Activated B cell treated with CpG ODN at 0.5 μM for 24 hours (primary cell): Measurements from ENCODE around the gene RBBP8. TPM values are rescaled to one million over a fixed set of nuclear protein-coding genes. Genes with fewer than 3 reads are reported as not detected.

Source experiments
- ATAC-seq: fragments of 200-7000 bp; cut with Tn5 transposase; one replicate; pipeline ENCODE4 v1.10.0; 2021; ENCODE audit warnings: low read depth, mild to moderate bottlenecking, moderate library complexity
- CTCF ChIA-PET: fragments of 350-600 bp; sonication (Branson Sonifier 250); formaldehyde crosslinking; loops from one replicate; lab custom pipeline; 2021; ENCODE audit warnings: antibody characterized with exemption; lab: Charles Lee
- POLR2A ChIA-PET: fragments of 350-600 bp; sonication (Branson Sonifier 250); formaldehyde crosslinking; loops from one replicate; lab custom pipeline; 2021; ENCODE audit warnings: antibody characterized with exemption; lab: Charles Lee
- DNase-seq: peaks from one replicate; pipeline ENCODE4 v3.0.0; 2022
- H3K27ac Mint-ChIP-seq: one replicate; pipeline ENCODE4 v1.8.0; 2020; ENCODE audit warnings: mixed read lengths
- H3K27me3 Mint-ChIP-seq: one replicate; pipeline ENCODE4 v1.8.0; 2021; ENCODE audit warnings: mixed read lengths
- H3K36me3 Mint-ChIP-seq: one replicate; pipeline ENCODE4 v1.8.0; 2021; ENCODE audit warnings: low read depth, mixed read lengths
- H3K4me1 Mint-ChIP-seq: one replicate; pipeline ENCODE4 v1.8.0; 2021; ENCODE audit warnings: mixed read lengths
- H3K4me3 Mint-ChIP-seq: one replicate; pipeline ENCODE4 v1.8.0; 2020; ENCODE audit warnings: mild to moderate bottlenecking, mixed read lengths
- H3K9me3 Mint-ChIP-seq: one replicate; pipeline ENCODE4 v1.8.0; 2020; ENCODE audit warnings: mixed read lengths
- intact Hi-C: fragments of 100-400 bp; cut with micrococcal nuclease; formaldehyde crosslinking; loops from one replicate; pipeline ENCODE4 v1.15.1; 2024
- total RNA-seq: library from RNA; stranded (reverse); gene quantifications from 2 replicates; pipeline ENCODE4 v1.2.3, GENCODE V29; 2022
- TF ChIP-seq, protein P1 (sequence below): fragments of 200-600 bp; IDR thresholded peaks from one replicate; pipeline ENCODE4 v1.8.0; 2022; ENCODE audit warnings: antibody characterized with exemption, mild to moderate bottlenecking

RBBP8 gene
- total RNA-seq, 1 donor from 2014 or later: 29.3 TPM

DNA sequence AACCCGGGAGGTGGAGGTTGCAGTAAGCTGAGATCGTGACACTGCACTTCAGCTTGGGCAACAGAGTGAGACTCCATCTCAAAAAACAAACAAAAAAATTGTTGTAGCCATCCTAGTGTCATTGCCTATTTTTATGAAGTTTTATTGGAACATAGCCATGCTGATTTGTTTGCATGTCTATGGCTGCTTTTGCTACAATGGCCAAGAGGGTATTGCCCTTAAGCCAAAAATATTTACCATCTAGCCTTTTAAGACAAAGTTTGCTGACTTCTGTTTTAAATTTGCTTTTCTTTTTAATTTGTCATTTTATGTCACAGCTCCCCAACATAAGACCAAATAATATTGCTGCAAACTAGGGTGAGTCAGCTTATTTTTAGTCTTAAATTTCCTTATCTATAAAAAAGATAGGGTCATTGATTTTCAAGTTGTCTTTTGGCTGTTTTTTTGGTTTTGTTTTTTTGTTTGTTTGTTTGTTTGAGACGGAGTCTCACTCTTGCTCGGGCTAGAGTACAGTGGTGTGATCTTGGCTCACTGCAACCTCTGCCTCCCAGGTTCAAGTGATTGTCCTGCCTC is 132.2 kb downstream of the RBBP8 start:
- H3K4me1 Mint-ChIP-seq: peaks cover 31% of the 10 kb centered on the region
- ChIA-PET CTCF (no interaction called here), POLR2A (interaction anchor here (0.6 kb wide), 1 partner anchor 312 kb away, joined by 3 read pairs; no protein-coding TSS in a partner anchor)
- no peaks in the 10 kb centered on the region for H3K27me3 Mint-ChIP-seq
- ATAC-seq (no peak), DNase-seq (no peak)
- intact Hi-C loops: loop anchor here (5.0 kb wide), 1 partner anchor 43 kb away; no protein-coding TSS in a partner anchor
- H3K9me3 Mint-ChIP-seq: peaks cover 11% of the 10 kb centered on the region
- H3K4me3 Mint-ChIP-seq: no peak overlapping the region
- TF ChIP-seq, protein P1, sequence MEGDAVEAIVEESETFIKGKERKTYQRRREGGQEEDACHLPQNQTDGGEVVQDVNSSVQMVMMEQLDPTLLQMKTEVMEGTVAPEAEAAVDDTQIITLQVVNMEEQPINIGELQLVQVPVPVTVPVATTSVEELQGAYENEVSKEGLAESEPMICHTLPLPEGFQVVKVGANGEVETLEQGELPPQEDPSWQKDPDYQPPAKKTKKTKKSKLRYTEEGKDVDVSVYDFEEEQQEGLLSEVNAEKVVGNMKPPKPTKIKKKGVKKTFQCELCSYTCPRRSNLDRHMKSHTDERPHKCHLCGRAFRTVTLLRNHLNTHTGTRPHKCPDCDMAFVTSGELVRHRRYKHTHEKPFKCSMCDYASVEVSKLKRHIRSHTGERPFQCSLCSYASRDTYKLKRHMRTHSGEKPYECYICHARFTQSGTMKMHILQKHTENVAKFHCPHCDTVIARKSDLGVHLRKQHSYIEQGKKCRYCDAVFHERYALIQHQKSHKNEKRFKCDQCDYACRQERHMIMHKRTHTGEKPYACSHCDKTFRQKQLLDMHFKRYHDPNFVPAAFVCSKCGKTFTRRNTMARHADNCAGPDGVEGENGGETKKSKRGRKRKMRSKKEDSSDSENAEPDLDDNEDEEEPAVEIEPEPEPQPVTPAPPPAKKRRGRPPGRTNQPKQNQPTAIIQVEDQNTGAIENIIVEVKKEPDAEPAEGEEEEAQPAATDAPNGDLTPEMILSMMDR: no peak
- no peaks in the 10 kb centered on the region for H3K36me3 Mint-ChIP-seq
- H3K27ac Mint-ChIP-seq: no peak overlapping the region

DNA sequence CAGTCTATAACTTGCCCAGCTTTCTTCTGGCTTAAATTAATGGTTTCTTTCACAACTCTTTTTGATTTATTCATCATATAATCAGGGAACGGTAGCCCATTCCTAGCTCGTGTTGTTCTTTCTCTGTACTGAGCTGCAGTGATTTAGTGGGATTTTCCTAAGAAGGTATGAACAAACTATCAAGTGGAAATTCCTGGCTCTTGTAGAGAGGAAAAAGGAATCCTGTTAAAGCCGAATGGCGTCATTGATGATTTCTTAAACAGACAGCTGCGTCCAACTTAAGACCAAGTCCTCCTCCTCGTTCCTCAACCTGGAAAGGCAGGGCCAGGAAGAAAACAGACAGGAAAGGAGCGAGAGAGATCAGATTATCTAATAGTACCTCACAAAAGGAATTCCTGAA is 132.9 kb downstream of the RBBP8 start:
- POLR2A ChIA-PET: no interaction called here
- Mint-ChIP-seq H3K27me3 (no peaks in the 10 kb centered on the region), H3K4me1 (peaks cover 38% of the 10 kb centered on the region), H3K27ac (no peak overlapping the region), H3K4me3 (no peak overlapping the region), H3K36me3 (no peaks in the 10 kb centered on the region), H3K9me3 (peaks cover 11% of the 10 kb centered on the region)
- intact Hi-C loops: loop anchor here (5.0 kb wide), 1 partner anchor 44 kb away; no protein-coding TSS in a partner anchor
- CTCF ChIA-PET: no interaction called here
- DNase-seq (no peak), ATAC-seq (no peak)
- TF ChIP-seq, protein P1: no peak

DNA sequence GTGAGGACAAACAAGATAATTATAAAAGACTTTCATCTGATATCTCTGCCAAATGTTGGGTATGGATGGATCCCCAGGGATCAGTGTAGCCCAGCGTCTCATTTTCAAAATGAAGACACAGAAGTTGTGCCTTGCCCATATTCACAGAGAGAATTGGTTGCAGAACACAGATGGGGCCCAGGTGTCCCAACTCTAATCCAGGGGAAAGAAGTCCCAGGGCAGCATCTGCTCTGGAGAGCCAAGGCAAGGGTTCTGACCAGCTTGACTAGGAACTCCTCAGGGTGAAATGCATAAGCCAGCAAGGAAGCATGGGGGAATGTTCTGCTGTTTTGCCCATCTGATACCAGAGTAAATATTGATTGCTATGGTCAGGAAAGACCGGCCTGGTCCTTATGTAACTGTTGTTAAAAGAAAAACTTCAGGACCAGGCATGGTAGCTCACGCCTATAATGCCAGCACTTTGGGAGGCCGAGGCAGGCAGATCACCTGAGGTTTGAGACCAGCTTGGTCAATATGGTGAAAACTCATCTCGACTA is 133.4 kb downstream of the RBBP8 start:
- H3K9me3 Mint-ChIP-seq: peaks cover 11% of the 10 kb centered on the region
- TF ChIP-seq, protein P1: no peak
- no peak overlapping the region for H3K4me3 Mint-ChIP-seq
- ATAC-seq: no peak
- ChIA-PET POLR2A (interaction anchor here (1.0 kb wide), 1 partner anchor 14 kb away, joined by 3 read pairs; no protein-coding TSS in a partner anchor), CTCF (no interaction called here)
- no peak overlapping the region for H3K27ac Mint-ChIP-seq
- intact Hi-C loops: loop anchor here (5.0 kb wide), 1 partner anchor 44 kb away; no protein-coding TSS in a partner anchor
- H3K36me3 Mint-ChIP-seq: no peaks in the 10 kb centered on the region
- H3K27me3 Mint-ChIP-seq: no peaks in the 10 kb centered on the region
- H3K4me1 Mint-ChIP-seq: peaks cover 43% of the 10 kb centered on the region
- DNase-seq: no peak

DNA sequence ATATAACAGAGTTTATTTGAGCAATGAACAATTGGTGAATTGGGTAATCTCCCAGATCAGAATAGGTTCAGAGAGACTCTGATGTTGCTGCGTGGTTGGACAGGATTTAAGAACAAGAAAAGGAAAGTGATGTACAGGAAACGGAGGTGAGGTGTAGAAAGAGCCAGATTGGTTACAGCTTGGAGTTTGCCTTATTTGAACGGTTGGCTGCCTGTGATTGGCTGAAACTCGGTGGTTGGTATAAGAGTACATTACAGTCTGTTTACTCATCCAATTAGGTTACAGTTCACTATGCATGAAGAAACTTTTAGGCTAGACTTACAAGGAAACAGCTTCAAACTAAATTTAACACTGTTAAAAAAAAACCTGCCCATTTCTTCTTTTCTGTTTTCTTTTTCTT is 134.1 kb downstream of the RBBP8 start:
- Mint-ChIP-seq H3K4me1 (peaks cover 50% of the 10 kb centered on the region), H3K4me3 (no peak overlapping the region), H3K27me3 (no peaks in the 10 kb centered on the region), H3K9me3 (peaks cover 11% of the 10 kb centered on the region), H3K36me3 (no peaks in the 10 kb centered on the region), H3K27ac (no peak overlapping the region)
- DNase-seq: no peak
- intact Hi-C loops: loop anchor here (5.0 kb wide), 1 partner anchor 45 kb away; no protein-coding TSS in a partner anchor
- POLR2A ChIA-PET: interaction anchor here (0.6 to 1.0 kb wide), 2 partner anchors 13 to 64 kb away, joined by 3 read pairs; no protein-coding TSS in a partner anchor
- ATAC-seq: no peak
- CTCF ChIA-PET: no interaction called here
- TF ChIP-seq, protein P1: no peak

DNA sequence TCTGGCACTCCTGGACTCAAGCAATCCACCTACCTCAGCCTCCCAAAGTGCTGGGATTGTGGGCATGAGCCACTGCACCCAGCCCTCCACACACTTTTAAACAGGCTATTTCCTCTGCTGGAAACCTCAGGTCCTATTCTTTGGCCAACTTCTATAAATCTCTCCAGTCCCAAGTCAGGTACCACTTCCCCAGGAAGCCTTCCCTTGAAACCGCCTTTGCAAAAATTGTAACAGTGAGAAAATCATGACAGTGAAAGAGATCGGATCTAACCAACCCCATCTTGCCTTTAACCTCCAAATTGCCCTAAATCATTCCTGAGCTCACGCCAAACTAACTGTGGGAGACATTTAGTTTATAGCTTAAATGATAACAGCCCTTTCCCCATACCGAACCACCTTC is 134.9 kb downstream of the RBBP8 start:
- ChIA-PET CTCF (no interaction called here), POLR2A (no interaction called here)
- Mint-ChIP-seq H3K27me3 (no peaks in the 10 kb centered on the region), H3K4me3 (no peak overlapping the region), H3K36me3 (no peaks in the 10 kb centered on the region), H3K27ac (no peak overlapping the region), H3K9me3 (peaks cover 11% of the 10 kb centered on the region), H3K4me1 (peaks cover 51% of the 10 kb centered on the region)
- TF ChIP-seq, protein P1: no peak
- DNase-seq (no peak), ATAC-seq (no peak)
- intact Hi-C loops: loop anchor here (5.0 kb wide), 1 partner anchor 46 kb away; no protein-coding TSS in a partner anchor
